SJSA1 (cell line): Measurements from ENCODE around the gene FCGR3B. TPM values are rescaled to one million over a fixed set of nuclear protein-coding genes. Genes with fewer than 3 reads are reported as not detected.

Experiments
- total RNA-seq: library from RNA; depleted of rRNA; stranded (reverse); fragments of >200 nt; shearing (Covaris generic); gene quantifications from 2 replicates; pipeline ENCODE4 v1.2.3, GENCODE V29; 2014; rRNA removed

FCGR3B gene
- total RNA-seq, 1 experiment from 2014 or later: not detected

Other genes starting within 250 kb of the FCGR3B start
- 0.18 and 0.28 TPM in 2 replicates for gene FCGR2A, start 125.7 kb downstream of the FCGR3B start, total RNA-seq
- 0.06 and 0.18 TPM in 2 replicates for gene HSPA6, start 106.6 kb downstream of the FCGR3B start, total RNA-seq
- gene FCGR3A, start 81.4 kb downstream of the FCGR3B start, total RNA-seq: not detected in 2 replicates
- not detected in 2 replicates for gene FCGR2B, start 32.0 kb upstream of the FCGR3B start, total RNA-seq
- gene FCRLA, start 76.1 kb upstream of the FCGR3B start, total RNA-seq: 0.29 TPM in 1 of 2 replicates, not detected in the other
- 1.3 and 2.7 TPM in 2 replicates for gene FCRLB, start 90.4 kb upstream of the FCGR3B start, total RNA-seq
- gene DUSP12, start 118.6 kb upstream of the FCGR3B start, total RNA-seq: 50.7 and 57.9 TPM in 2 replicates
- gene ATF6, start 135.1 kb upstream of the FCGR3B start, total RNA-seq: 22.8 and 30.6 TPM in 2 replicates